Measurements from ENCODE around the gene ACBD3.

Gene ACBD3

GRCh38 chr1:226128487-226129075 is 58.0 kb downstream of the ACBD3 start:
- no peak overlapping the region; the same call in 1 of the 2 replicates for H3K4me3 ChIP-seq (replicated peaks; ENCODE audit: low read depth, low read length)
- TF ChIP-seq, protein P1, sequence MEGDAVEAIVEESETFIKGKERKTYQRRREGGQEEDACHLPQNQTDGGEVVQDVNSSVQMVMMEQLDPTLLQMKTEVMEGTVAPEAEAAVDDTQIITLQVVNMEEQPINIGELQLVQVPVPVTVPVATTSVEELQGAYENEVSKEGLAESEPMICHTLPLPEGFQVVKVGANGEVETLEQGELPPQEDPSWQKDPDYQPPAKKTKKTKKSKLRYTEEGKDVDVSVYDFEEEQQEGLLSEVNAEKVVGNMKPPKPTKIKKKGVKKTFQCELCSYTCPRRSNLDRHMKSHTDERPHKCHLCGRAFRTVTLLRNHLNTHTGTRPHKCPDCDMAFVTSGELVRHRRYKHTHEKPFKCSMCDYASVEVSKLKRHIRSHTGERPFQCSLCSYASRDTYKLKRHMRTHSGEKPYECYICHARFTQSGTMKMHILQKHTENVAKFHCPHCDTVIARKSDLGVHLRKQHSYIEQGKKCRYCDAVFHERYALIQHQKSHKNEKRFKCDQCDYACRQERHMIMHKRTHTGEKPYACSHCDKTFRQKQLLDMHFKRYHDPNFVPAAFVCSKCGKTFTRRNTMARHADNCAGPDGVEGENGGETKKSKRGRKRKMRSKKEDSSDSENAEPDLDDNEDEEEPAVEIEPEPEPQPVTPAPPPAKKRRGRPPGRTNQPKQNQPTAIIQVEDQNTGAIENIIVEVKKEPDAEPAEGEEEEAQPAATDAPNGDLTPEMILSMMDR (IDR thresholded peaks at IDR 0.05; ENCODE audit: insufficient read depth, low read length, poor library complexity, severe bottlenecking) = no peak
- no peaks in the 10 kb centered on the region for H3K27me3 ChIP-seq (replicated peaks; ENCODE audit: control insufficient read depth, insufficient read depth, low read length)
- DNase-seq (ENCODE audit: extremely low read depth, insufficient read length) = no peak
- no peaks in the 10 kb centered on the region for H3K36me3 ChIP-seq (ENCODE audit: control insufficient read depth, insufficient read depth, low read length)

- Histone ChIP-seq H3K36me3 (ENCODE audit: control insufficient read depth, insufficient read depth, low read length) (no peaks in the 10 kb centered on the region), H3K4me3 (replicated peaks; ENCODE audit: low read depth, low read length) (no peak overlapping the region), H3K27me3 (replicated peaks; ENCODE audit: control insufficient read depth, insufficient read depth, low read length) (no peaks in the 10 kb centered on the region)
- DNase-seq (ENCODE audit: extremely low read depth, insufficient read length) = no peak
- TF ChIP-seq, protein P1 (IDR thresholded peaks at IDR 0.05; ENCODE audit: insufficient read depth, low read length, poor library complexity, severe bottlenecking) = no peak
Observed at GRCh38 chr1:226126824-226127569, 59.5 kb downstream of the ACBD3 start.

- TF ChIP-seq, protein P1 (IDR thresholded peaks at IDR 0.05; ENCODE audit: insufficient read depth, low read length, poor library complexity, severe bottlenecking) = no peak
- Histone ChIP-seq H3K4me3 (replicated peaks; ENCODE audit: low read depth, low read length) (no peak overlapping the region), H3K36me3 (ENCODE audit: control insufficient read depth, insufficient read depth, low read length) (no peaks in the 10 kb centered on the region), H3K27me3 (replicated peaks; ENCODE audit: control insufficient read depth, insufficient read depth, low read length) (no peaks in the 10 kb centered on the region)
- no peak for DNase-seq (ENCODE audit: extremely low read depth, insufficient read length)
Observed at GRCh38 chr1:226125831-226126230, 60.7 kb downstream of the ACBD3 start.

DNA sequence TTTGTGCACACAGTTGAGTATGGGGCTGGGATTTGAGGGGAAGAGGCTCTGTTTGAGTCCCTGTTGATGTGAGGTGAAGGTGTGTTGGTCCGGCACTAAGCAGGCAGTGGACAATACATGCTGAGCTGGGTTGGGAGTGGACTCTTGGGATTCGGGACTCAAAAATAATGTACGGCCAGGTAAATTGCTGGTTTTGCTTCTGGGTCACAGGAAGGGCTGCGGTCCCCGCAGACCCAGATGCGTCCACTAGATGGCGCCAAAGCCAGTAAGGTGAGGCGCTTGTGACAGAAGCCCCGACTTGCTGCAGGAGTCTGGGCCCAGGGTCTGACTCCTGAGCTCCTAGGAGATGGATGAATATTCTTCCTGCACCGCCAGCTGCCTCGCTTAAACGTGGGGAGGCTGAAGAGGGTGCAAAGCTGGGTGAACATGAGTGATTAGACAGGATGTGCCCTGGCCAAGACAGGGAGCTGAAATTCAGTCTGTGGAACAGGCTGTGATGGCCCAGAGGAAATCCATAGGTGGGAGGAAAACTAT is 61.4 kb downstream of the ACBD3 start:
- Histone ChIP-seq H3K36me3 (ENCODE audit: control insufficient read depth, insufficient read depth, low read length) (no peaks in the 10 kb centered on the region), H3K4me3 (replicated peaks; ENCODE audit: low read depth, low read length) (no peak overlapping the region), H3K27me3 (replicated peaks; ENCODE audit: control insufficient read depth, insufficient read depth, low read length) (no peaks in the 10 kb centered on the region)
- peak; percentile 86 for DNase-seq (ENCODE audit: extremely low read depth, insufficient read length)
- TF ChIP-seq, protein P1 (IDR thresholded peaks at IDR 0.05; ENCODE audit: insufficient read depth, low read length, poor library complexity, severe bottlenecking) = peak; percentile 93

GRCh38 chr1:226123591-226124471 is 62.7 kb downstream of the ACBD3 start:
- Histone ChIP-seq H3K36me3 (ENCODE audit: control insufficient read depth, insufficient read depth, low read length) (no peaks in the 10 kb centered on the region), H3K4me3 (replicated peaks; ENCODE audit: low read depth, low read length) (no peak overlapping the region), H3K27me3 (replicated peaks; ENCODE audit: control insufficient read depth, insufficient read depth, low read length) (no peaks in the 10 kb centered on the region)
- DNase-seq (ENCODE audit: extremely low read depth, insufficient read length) = no peak
- TF ChIP-seq, protein P1 (IDR thresholded peaks at IDR 0.05; ENCODE audit: insufficient read depth, low read length, poor library complexity, severe bottlenecking) = no peak
